ENCODE results near the gene HK2.

HK2 gene

DNA sequence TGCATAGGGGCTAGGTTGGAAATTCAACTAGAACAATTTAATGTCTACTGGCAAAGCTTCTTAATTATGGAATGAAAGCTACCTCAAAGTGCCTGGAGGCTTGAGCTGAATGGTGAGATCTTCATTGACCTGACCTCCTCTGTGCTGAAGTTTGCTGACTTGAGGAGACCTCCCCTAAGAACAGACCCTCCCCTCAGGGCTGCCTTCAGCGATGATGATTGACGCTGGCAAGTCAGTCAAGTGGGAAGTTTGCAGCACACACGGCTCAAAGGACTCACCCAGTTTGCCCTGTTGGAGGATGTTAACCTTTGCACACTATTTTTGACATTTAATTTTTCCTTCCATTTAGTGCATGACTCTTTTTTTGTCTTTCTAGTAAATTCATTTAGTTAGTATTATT lies 107.4 kb downstream of the HK2 start:
- no peak for DNase-seq

DNA sequence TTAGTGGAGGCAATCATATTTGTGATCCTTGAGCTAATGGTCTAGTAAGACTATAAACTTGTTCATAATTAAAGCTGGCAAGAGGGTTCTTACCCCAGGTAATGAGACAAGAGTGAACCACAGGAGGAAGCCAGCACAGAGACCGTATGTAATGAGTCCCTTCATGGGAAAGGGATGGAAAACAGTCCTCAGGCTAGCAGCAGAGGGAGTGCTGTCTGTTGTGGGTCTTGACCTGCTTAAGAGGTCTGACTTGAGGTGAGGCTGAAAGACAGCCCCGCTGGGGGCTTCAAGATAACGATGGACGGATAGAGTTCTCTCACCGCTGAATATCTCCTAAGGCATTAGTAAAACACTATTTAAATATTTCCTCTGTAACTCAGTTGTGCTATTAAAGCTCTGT lies 108.3 kb downstream of the HK2 start:
- no peak for DNase-seq
